DND-41 (cell line): ENCODE data around the gene GNPAT.

Experiments
- EZH2 ChIP-seq: IDR thresholded peaks from 3 replicates; pipeline ENCODE4 v1.6.1; 2012; ENCODE audit warnings: borderline replicate concordance, low read depth, mild to moderate bottlenecking, moderate library complexity, low read length, inconsistent platforms; ENCODE audit not compliant: severe bottlenecking
- TF ChIP-seq, protein P1 (sequence below): IDR thresholded peaks from 2 replicates; pipeline ENCODE4 v1.5.1; 2012; ENCODE audit warnings: borderline replicate concordance, low read length, moderate library complexity, mild to moderate bottlenecking; ENCODE audit not compliant: poor library complexity, severe bottlenecking; ENCODE audit errors: extremely low read depth

DNA sequence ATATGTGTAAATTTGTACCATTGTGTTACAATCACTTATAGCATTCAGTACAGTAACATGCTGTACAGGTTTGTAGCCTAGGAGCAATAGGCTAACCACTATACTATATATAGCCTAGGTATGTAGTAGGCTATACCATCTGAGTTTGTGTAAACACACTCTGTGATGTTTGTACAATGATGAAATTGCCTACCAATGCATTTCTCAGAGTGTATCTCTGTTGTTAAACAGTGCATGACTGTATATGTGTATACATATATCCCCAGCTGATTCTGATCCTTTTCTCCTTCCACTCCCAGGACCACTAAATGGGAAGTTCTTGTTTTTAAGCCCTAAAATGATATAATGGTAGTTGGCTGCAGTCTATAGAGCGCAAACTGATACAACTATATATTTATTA lies 7.8 kb downstream of the GNPAT start:
- TF ChIP-seq EZH2 = no peak
- TF ChIP-seq, protein P1, sequence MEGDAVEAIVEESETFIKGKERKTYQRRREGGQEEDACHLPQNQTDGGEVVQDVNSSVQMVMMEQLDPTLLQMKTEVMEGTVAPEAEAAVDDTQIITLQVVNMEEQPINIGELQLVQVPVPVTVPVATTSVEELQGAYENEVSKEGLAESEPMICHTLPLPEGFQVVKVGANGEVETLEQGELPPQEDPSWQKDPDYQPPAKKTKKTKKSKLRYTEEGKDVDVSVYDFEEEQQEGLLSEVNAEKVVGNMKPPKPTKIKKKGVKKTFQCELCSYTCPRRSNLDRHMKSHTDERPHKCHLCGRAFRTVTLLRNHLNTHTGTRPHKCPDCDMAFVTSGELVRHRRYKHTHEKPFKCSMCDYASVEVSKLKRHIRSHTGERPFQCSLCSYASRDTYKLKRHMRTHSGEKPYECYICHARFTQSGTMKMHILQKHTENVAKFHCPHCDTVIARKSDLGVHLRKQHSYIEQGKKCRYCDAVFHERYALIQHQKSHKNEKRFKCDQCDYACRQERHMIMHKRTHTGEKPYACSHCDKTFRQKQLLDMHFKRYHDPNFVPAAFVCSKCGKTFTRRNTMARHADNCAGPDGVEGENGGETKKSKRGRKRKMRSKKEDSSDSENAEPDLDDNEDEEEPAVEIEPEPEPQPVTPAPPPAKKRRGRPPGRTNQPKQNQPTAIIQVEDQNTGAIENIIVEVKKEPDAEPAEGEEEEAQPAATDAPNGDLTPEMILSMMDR = no peak
